ENCODE data around the gene OR52M1.
"Not testable (repeated sequence)": the region's sequence is repeated elsewhere in the genome, so short reads cannot be mapped to it uniquely, and the experiment has no call there.

OR52M1 gene

GRCh38 chr11:4544891-4545290 lies at the start of gene OR52M1:
Gene OR52M1, plus strand, starts transcription at chr11:4545191. Its CDS starts 0 bp downstream, at chr11:4545191.
- DNase-seq, result no peak

- no peak for DNase-seq
Observed at GRCh38 chr11:4495487-4495886, 49.5 kb upstream of the OR52M1 start.

GRCh38 chr11:4495986-4496385 lies 49.0 kb upstream of the OR52M1 start:
- no peak for DNase-seq

- DNase-seq, result no peak
Observed at GRCh38 chr11:4496557-4497248, 48.3 kb upstream of the OR52M1 start.

GRCh38 chr11:4508886-4509285 lies 36.1 kb upstream of the OR52M1 start:
- DNase-seq, result no peak

- no peak for DNase-seq
Observed at GRCh38 chr11:4511282-4512245, 33.4 kb upstream of the OR52M1 start.

- no peak for DNase-seq
Observed at GRCh38 chr11:4514196-4514595, 30.8 kb upstream of the OR52M1 start.

GRCh38 chr11:4522339-4522738 lies 22.7 kb upstream of the OR52M1 start:
- no peak for DNase-seq

GRCh38 chr11:4522752-4523151 lies 22.2 kb upstream of the OR52M1 start:
- DNase-seq, result no peak

- DNase-seq, result no peak
Observed at GRCh38 chr11:4523666-4524065, 21.3 kb upstream of the OR52M1 start.

GRCh38 chr11:4527926-4528325 lies 17.1 kb upstream of the OR52M1 start:
- no peak for DNase-seq

GRCh38 chr11:4531686-4532085 lies 13.3 kb upstream of the OR52M1 start:
- not testable (repeated sequence) for DNase-seq

GRCh38 chr11:4539603-4540219 lies 5.3 kb upstream of the OR52M1 start:
- DNase-seq, result no peak

- no peak for DNase-seq
Observed at GRCh38 chr11:4541071-4541470, 3.9 kb upstream of the OR52M1 start.

- DNase-seq, result no peak
Observed at GRCh38 chr11:4543561-4543960, 1.4 kb upstream of the OR52M1 start.

- DNase-seq, result no peak
Observed at GRCh38 chr11:4546878-4547277, 1.9 kb downstream of the OR52M1 start.

- no peak for DNase-seq
Observed at GRCh38 chr11:4547416-4547815, 2.4 kb downstream of the OR52M1 start.

- DNase-seq, result no peak
Observed at GRCh38 chr11:4551346-4551979, 6.5 kb downstream of the OR52M1 start.

GRCh38 chr11:4559527-4560440 lies 14.8 kb downstream of the OR52M1 start:
- DNase-seq, result no peak

- DNase-seq, result no peak
Observed at GRCh38 chr11:4560467-4560866, 15.5 kb downstream of the OR52M1 start.

- DNase-seq, result no peak
Observed at GRCh38 chr11:4565371-4565770, 20.4 kb downstream of the OR52M1 start.

GRCh38 chr11:4569075-4569474 lies 24.1 kb downstream of the OR52M1 start:
- no peak for DNase-seq
